SHP77 treated with DMSO at 0.1 percent for 48 hours (cell line): ENCODE data around the gene PTPN2.
"Not testable (repeated sequence)": the region's sequence is repeated elsewhere in the genome, so short reads cannot be mapped to it uniquely, and the experiment has no call there.

ENCODE experiments used
- DNase-seq: peaks from one replicate; lab custom pipeline; 2025; lab: John Stamatoyannopoulos, UW

PTPN2 gene

DNA sequence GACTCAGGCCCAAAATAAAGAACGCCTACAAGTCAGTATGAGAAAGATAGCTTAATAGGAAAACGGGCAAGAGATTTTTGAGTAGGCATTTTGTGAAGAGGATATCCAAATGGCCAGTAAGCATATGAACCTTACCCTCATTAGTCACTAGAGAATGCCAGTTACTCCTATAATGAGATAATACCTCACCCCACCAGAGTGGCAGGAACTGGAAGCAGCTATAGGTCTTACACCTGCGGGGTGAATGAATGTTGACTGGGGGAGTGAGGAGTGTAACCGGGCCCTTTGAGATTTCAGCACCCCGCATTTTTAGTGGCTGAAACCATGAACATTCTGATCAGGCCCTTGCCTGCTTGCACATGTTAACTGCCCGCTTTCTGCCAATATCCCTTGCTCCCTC lies 7.5 kb upstream of the PTPN2 start:
- DNase-seq = no peak

DNA sequence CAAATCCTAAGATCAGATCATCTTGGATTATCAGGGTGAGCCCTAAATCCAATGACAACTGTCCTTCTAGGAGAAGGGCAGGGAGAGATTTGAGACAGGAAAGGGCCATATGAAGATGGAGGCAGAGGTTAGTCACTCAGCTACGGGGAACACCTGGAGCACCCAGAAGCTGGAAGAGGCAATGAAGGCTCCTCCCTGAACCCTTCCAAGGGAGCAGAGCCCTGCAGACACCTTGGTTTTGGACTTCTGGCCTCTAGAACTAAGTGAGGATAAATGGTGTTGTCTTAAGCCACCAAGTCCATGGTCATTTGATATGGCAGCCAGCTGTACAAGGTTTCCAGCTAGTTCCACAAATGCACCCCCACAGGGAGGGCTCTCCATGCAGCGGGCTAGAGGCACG lies 6.9 kb upstream of the PTPN2 start:
- no peak for DNase-seq

DNA sequence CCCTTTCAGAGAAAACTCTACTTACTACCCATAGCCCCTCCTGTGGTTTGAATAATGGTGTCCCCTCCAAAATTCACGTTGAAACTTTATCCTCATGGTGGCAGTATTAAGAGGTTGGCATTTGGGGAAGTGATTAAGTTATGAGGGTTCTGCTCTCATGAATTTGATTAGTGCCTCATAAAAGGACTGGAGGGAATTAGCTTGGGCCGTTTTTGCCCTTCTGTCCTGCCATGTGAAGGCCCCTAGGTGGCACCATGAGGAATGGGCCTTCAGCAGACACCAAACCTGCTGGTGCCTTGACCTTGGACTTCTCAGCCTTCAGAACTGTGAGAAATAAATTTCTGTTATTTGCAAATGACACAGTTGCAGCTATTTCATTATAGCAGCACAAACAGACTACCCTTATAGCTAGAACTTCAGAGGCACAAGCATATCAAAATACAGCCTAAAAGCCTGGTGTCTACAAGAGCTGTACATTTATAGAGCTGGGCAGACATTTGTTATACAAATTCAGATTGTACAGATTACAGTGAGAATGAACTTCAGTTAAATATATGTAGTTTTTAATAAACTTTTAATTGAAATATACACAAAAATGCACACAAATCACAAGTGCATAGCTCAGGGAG lies 2.6 kb upstream of the PTPN2 start:
- DNase-seq = no peak

DNA sequence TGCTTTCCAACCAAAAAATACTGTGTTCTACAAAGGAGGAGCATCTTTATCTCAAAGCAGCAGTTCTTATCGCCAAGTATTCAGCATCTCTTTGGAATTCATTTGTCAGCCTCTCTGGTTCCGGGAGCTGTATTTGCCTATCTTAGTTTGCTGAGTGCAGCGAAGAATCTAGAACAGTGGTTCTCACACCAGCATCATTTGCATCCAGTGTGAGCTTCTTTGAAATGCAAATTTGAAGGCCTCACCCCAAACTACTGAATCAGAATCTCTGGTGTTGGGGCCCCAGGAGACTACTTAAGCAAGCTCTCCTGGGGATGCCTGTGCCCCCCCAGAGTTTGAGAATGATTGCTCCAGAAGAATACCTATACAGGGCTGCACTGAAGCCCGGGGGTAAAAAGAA lies 1.5 kb upstream of the PTPN2 start:
- no peak for DNase-seq

DNA sequence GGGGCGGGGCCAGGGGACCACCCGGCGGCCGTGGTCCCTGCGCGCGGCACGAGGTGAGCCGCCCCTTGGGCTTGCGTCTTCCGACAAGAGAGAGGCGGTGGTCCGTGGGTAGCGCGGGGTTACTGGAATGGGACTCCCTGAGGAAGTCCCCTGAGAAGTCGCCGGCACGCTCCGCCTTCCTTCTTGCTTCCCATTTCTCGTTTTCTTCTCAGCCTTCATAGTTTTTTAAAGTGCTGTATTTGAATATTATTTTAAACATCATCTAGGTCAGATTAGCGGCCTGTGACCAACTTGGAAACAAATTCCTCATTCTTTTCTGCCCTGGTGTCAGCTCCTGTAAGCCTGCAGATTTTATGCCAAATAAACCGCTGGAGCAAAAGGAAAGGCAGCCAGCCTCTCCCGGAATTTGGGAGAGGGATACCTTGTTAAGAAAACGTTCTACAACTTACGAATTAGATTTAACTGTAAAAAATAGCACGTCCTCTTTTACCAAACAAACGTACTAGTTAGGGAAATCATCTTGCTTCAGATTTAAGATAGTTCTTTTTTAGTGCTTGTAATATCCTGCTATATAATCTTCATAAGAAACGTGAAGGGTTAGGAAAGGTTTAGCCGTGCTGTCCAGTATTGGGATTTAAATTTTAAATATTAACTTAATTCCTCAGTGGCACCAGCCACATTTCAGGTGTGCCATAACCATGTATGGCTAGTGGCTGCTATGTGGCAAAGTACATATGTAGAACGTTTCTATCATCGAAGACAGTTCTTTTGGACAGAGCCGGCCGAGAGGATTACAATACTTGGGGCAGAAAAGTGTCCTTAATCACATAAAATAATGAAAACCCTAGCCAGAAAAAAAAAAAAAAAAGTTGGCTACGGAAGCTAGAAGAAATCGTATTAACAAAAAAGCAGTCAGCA lies 628 bp upstream of the PTPN2 start:
- no peak for DNase-seq

DNA sequence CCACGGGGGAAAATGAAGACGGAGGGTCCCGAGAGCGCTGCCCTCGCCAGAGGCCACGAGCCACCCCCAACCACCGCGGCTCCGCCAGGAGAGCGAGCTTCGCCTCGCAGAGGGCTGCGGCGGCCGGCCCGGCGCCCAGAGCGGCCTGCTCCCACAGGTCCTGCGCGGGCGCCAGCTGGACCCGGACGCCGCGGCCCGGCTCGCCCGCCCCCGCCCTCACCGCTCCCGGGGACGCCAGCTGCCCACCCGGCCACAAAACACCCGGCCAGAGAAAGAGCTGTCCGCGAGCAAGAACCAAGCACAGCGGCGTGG lies 709 bp downstream of the PTPN2 start:
- no peak for DNase-seq

DNA sequence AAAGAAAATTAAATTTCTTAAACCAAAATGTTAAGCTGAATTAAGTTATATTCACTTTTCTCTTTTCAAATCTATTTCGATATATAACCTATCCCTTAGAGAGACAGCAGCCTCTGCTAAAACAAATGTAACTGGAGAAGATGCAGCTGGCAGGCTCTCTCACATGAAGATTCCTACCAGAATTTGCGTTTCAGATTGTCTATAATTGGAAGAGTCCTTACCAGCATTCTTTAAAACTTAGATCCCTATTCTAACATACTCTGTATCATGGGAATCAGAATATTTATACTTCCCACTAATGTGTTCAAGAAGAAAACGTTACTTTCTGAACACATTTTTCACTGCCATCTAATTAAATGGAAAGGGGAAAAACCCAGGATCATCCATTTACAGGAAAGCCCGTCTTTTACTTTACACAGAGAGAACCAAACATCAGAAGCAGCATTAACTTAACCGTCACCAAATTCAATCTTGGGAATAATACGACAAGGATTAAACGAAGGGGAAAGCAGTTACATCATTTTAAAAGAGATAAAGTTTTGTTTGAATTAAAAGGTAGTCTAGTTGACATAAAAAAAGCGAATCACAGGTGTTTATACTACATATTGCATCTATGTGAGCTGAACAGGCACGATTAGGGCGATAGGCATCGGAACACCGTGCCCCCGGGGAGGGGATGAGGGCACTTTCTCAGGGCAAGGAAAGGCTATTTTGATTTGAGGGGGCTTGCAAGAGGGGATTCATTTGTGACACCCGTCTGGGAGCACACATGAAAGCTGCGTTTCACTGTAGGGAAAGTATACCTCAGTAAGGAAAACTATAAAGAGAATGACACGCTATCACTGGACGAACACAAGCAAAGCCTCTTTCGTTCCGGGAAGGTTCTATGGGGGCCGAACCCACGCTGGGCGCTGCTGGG lies 1.3 kb downstream of the PTPN2 start:
- no peak for DNase-seq

DNA sequence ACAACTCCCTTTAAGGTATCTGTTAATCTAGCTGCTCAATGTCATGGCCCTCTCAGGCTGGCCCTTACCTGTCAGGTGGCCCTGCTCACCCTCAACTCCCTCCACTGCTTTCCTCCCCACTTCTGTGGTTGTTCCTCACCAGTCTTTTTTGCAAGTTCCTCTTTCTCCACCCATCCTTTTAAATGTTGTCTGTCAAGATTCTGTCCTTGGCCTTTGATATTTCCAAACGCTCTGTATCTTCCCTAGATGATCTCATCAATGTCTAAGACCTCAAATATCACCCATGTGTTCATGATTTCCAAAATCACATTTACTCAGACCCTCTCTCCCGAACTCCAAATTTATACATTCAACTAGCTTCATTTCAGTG lies 3.5 kb downstream of the PTPN2 start:
- DNase-seq = no peak

DNA sequence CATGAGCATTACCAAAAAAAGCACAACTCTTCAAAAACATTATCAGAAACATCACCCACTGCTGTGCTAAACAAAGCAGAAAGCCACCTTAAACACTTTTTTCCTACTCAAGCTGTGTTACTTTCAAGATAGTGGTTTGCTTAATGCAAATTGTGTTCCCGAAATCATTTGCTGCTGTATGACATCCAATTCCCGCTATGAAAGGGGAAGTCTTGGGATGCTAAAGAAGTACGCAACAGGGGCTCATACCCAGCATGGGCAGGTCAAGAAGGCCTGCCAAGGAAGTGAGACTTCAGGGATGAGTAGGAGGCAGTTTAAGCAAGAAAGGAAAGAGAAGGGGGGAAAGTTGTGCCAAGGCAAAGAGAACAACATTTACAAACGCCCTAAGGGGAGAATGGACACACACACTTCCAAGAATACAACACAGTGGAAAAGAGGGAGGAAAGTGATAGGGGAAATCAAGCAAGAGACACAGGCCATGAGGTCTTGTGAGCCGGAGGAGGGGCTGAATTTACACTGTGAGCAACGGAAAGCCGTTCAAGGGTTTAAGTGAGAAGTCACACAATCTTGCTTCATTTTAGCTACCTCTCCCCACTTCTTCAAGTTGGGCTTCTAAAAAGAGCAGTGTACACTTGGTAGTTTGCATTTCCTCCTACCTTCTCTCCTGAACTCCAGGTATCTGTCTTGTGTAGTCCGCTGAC lies 4.0 kb downstream of the PTPN2 start:
- DNase-seq = no peak

DNA sequence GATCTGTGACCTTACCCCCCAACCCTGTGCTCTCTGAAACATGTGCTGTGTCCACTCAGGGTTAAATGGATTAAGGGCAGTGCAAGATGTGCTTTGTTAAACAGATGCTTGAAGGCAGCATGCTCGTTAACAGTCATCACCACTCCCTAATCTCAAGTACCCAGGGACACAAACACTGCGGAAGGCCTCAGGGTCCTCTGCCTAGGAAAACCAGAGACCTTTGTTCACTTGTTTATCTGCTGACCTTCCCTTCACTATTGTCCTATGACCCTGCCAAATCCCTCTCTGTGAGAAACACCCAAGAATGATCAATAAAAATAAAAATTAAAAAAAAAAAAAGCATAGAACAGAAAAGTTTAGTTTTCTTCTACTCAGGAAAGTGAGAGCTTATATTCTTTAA lies 9.0 kb downstream of the PTPN2 start:
- not testable (repeated sequence) for DNase-seq

DNA sequence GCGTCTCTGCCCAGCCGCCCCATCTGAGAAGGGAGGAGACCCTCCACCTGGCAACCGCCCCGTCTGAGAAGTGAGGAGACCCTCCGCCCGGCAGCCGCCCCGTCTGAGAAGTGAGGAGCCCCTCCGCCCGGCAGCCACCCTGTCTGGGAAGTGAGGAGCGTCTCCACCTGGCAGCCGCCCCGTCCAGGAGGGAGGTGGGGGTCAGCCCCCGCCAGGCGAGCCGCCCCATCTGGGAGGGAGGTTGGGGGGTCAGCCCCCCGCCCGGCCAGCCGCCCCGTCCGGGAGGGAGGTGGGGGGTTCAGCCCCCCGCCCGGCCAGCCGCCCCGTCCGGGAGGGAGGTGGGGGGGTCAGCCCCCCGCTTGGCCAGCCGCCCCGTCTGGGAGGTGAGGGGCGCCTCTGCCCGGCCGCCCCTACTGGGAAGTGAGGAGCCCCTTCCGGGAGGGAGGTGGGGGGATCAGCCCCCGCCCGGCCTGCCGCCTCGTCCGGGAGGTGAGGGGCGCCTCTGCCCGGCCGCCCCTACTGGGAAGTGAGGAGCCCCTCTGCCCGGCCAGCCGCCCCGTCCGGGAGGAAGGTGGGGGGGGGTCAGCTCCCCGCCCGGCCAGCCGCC lies 10.0 kb downstream of the PTPN2 start:
- DNase-seq = not testable (repeated sequence)

DNA sequence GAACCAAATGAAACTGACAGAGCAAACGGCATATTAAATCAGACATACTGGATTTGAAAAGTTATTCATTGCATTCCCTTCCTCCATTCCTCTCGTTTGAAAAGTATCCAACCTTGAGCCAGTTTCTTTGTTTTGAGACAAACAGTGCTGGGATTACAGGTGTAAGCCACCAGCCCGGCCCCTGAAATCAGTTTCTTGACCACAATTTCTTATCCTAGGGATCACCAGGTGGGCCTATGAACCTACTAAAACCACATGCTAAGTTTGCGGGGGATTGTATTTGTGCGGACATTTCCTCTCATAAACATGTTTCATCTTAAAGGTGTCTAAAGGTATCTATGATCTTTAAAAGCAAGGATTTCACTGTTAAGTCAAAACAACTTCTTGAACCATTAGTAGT lies 11.6 kb downstream of the PTPN2 start:
- no peak for DNase-seq

DNA sequence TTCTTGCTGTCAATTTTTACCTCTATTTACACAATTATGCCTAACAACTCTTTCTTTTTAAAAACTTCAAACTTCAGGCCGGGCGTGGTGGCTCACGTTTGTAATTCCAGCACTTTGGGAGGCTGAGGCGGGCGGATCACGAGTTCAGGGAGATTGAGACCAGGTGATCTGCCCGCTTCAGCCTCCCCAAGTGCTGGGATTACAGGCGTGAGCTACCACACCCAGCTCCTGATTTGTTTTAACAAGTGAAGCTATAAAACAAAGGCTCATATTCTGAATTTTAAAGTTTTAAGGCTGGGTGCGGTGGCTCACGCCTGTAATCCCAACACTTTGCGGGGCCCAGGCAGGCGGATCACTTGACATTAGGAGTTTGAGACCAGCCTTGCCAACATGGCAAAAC lies 15.5 kb downstream of the PTPN2 start:
- no peak for DNase-seq

DNA sequence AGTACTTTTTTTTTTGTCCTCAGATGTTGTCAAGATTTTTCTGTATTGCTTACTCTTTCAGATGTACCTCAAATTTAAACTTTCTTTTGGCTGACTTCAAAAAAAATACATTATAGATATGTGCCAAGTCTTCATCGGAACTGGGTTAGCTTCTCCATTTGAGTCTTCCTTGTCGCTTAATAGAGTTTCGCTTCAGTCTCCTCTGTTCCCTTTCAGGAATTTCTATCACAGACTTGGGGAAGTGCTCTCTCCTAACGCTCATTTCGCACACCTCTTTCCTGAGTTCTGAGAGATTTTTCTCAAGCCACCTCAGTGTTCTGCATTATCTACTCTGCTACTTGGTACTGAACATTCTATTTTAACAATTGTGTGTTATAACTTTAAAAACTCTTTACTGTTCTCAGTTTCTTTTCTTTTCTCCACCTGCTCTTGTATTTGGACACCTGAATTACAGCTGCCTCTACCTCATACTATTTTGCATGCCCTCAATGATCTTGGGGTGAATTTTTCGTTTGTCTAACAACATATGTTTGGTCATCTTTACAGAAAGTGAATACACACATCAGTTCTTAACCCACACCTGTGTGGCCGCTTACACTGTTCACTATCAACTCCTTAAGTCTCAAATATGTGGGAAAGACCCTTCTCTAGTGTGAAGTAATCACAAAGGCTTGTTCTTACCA lies 16.5 kb downstream of the PTPN2 start:
- DNase-seq = no peak

DNA sequence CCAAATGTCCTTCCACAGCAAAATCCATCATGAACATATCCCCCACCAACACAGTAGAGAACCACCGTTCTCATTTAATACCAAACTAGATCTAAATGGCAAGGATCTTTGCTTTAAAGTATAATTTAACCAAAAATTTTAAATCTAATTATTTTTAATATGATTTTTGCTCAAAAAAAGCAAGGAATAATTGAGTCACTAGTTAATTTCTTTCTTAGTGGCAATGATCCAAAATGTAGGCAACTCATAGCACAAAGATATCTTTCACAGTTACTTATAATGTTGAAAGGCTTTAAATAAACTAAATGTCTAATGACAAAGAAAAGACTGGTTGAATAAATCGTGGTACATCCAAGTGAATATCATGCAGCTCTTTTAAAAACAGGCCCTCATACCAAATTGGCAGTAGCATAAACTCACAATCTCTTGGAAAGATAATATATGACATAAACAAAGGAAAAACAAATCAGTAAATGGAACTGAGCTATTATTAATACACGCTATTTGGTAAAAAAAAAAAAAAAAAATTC lies 20.3 kb downstream of the PTPN2 start:
- DNase-seq = no peak

DNA sequence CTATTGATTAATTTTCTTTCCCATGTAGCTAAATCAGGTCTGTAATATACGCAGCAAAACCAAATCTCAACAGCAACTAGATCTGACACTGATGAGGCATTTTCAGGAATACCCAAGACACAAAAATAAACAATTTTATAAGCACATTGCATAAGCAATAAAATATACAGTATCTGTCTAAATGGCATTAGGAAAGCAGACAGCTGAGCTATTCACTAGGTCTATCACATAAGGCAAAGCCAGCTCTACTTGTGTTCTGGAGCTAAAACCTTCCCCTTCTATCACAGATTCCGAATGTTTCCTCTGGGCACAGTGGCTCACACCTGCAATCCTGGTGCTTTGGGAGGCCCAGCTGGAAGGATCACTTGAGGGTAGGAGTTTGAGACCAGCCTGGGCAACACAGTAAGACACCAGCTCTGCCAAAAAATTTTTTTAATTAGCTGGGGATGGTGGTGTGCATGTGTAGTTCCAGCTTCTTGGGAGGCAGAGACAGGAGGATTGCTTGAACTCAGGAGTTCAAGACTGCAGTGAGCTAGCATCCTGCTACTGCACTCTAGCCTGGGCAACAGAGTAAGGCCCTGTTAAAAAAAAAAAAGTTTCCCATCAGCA lies 21.1 kb downstream of the PTPN2 start:
- no peak for DNase-seq

DNA sequence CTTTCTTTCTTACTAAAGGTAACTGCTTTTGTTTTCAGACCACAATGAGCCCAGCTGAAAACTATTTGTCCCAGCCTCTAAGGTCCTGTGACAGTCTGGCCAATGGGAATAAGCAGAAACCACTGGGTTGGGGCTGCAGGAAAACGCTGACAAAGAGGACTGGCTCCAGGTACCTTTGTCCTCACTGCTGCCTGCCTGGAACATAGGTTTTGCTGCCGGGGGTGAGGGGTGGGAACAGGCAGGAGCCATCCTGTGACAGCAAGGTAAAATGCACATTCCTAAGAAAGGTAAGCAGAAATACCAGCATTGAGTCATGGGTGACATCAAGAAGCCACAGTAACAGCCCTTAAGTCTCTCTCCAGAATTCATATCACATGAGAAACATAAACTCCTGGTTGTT lies 21.6 kb downstream of the PTPN2 start:
- no peak for DNase-seq

DNA sequence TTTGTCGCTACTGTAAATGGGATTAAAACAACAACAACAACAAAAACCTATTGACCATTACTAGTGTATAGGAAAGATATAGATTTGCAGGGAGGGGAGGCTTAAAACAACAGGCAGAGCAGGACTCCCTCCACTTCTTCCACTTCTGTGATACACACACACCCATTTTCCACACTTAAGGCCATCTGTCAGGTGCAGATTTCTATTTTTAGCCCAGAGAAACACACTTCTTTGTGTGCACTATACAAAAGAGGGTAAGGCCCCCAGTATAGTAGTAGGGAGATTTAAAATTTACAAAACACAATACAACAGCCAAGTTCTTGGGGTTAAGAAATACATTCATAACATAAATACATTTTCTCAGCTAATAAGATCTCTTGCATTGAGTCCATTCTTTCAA lies 22.4 kb downstream of the PTPN2 start:
- DNase-seq = no peak

DNA sequence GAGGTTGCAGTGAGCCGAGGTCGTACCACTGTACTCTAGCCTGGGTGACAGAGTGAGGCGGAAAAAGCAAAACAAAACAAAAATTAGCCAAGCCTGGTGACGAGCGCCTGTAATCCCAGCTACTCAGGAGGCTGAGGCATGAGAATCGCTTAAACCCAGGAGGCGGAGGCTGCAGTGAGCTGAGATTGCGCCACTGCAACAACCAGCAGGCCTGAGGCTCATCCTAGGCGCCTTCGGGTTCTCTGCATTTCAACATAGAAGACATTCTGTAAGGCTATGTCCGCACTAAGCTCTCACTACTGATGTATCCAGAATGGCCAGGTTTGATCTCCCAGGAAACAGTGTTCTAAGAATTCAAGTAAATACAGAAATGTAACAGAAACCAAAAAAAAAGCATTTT lies 23.5 kb downstream of the PTPN2 start:
- no peak for DNase-seq

DNA sequence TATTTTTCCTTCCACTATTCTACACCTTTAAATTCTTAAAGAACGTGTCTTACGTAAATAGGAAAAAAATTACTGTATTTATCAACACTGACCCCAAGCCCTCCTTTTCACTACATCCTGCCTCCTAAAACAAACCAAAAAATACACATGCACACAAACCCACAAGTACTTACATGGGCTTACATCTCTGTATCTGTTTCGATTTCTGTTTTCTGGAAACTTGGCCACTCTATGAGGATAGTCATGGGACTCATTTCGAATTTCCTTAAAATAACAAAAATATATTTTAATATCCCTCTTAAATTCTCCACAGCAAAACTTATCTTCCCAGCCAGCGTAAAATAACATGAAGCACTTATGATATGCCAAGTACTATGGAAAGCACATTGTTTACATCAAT lies 25.0 kb downstream of the PTPN2 start:
- DNase-seq = no peak
